WTC11 (cell line): ENCODE results near the gene TMEM95.
"Not testable (repeated sequence)": the region's sequence is repeated elsewhere in the genome, so short reads cannot be mapped to it uniquely, and the experiment has no call there.

Experiments
- NR3C1 ChIP-seq: sonication (generic); formaldehyde crosslinking; conservative IDR thresholded peaks from 2 replicates; pipeline ENCODE4 v1.8.1; 2023; ENCODE audit warnings: low read depth, mild to moderate bottlenecking, missing genetic modification reagents
- ZNF232 ChIP-seq: sonication (generic); formaldehyde crosslinking; IDR thresholded peaks from 2 replicates; pipeline ENCODE4 v1.8.0; 2022; ENCODE audit warnings: mild to moderate bottlenecking, missing genetic modification reagents
- ZNF425 ChIP-seq: fragments of 250-450 bp; sonication (Bioruptor Pico); conservative IDR thresholded peaks from 2 replicates; pipeline ENCODE4 v1.9.0; 2021; ENCODE audit warnings: mild to moderate bottlenecking

- not testable (repeated sequence) for TF ChIP-seq ZNF232; NR3C1 (CRISPR knock-in tag); ZNF425 (CRISPR knock-in tag)
These were observed 17.4 kb upstream of the TMEM95 start for GRCh38 chr17:7337600-7337999.
